Epithelial cell of proximal tubule (primary cell): ENCODE results near the gene CSF1R. TPM values are rescaled to one million over a fixed set of nuclear protein-coding genes. Genes with fewer than 3 reads are reported as not detected.

Source experiments
- DNase-seq: peaks from one replicate; pipeline ENCODE4 v3.0.0-alpha.2; 2011; ENCODE audit warnings: low read depth
- H3K4me3 ChIP-seq: 2 replicates; pipeline ENCODE4 v1.5.1; 2011; ENCODE audit warnings: low read depth, mild to moderate bottlenecking, low read length
- CTCF ChIP-seq: conservative IDR thresholded peaks from 2 replicates; pipeline ENCODE4 v1.5.1; 2012; ENCODE audit warnings: low read depth, mild to moderate bottlenecking, low read length
- total RNA-seq: library from RNA; depleted of rRNA; stranded (reverse); fragments of >200 nt; gene quantifications from 2 replicates; pipeline ENCODE4 v1.2.3, GENCODE V29; 2015

Gene CSF1R
- total RNA-seq, 1 donor from 2014 or later, result not detected

GRCh38 chr5:150068961-150069645, 17.3 kb downstream of the CSF1R start:
- H3K4me3 ChIP-seq, result no peak overlapping the region
- no peak for TF ChIP-seq CTCF
- DNase-seq, result no peak

GRCh38 chr5:150068472-150068871, 17.9 kb downstream of the CSF1R start:
- no peak for TF ChIP-seq CTCF
- no peak for DNase-seq
- H3K4me3 ChIP-seq, result no peak overlapping the region

GRCh38 chr5:150068071-150068470, 18.3 kb downstream of the CSF1R start:
- H3K4me3 ChIP-seq, result no peak overlapping the region
- DNase-seq, result no peak
- no peak for TF ChIP-seq CTCF

GRCh38 chr5:150067405-150067960, 18.9 kb downstream of the CSF1R start:
- no peak for TF ChIP-seq CTCF
- H3K4me3 ChIP-seq, result no peak overlapping the region
- DNase-seq, result no peak

GRCh38 chr5:150066901-150067396, 19.4 kb downstream of the CSF1R start:
- no peak for DNase-seq
- H3K4me3 ChIP-seq, result no peak overlapping the region
- no peak for TF ChIP-seq CTCF

GRCh38 chr5:150066436-150066835, 19.9 kb downstream of the CSF1R start:
- TF ChIP-seq CTCF, result no peak
- no peak overlapping the region for H3K4me3 ChIP-seq
- no peak for DNase-seq

- H3K4me3 ChIP-seq, result no peak overlapping the region
- no peak for TF ChIP-seq CTCF
- DNase-seq, result no peak
These were observed 20.5 kb downstream of the CSF1R start for GRCh38 chr5:150065886-150066285.
